NCI-H2227 (cell line): ENCODE measurements around the gene SMAD6.
A peak's percentile ranks its signal among the peaks of the same experiment; 100 is the strongest.

Source experiments
- DNase-seq: peaks from one replicate; lab custom pipeline; 2025; ENCODE audit not compliant: unreplicated experiment; lab: John Stamatoyannopoulos, UW

The SMAD6 gene

GRCh38 chr15:66702035-66702786, at the start of gene SMAD6:
Gene SMAD6, plus strand, starts transcription at chr15:66702236. Its CDS starts 1,023 bp downstream, at chr15:66703259.
- DNase-seq: peak; percentile 90

GRCh38 chr15:66652806-66653205, 49.2 kb upstream of the SMAD6 start:
- no peak for DNase-seq

- no peak for DNase-seq
These were observed 48.6 kb upstream of the SMAD6 start for GRCh38 chr15:66653398-66653797.

GRCh38 chr15:66653852-66654251, 48.2 kb upstream of the SMAD6 start:
- no peak for DNase-seq

GRCh38 chr15:66654361-66654738, 47.7 kb upstream of the SMAD6 start:
- DNase-seq: no peak

- DNase-seq: no peak
These were observed 47.2 kb upstream of the SMAD6 start for GRCh38 chr15:66654739-66655375.

- no peak for DNase-seq
These were observed 46.5 kb upstream of the SMAD6 start for GRCh38 chr15:66655511-66655910.

GRCh38 chr15:66655997-66656396, 46.0 kb upstream of the SMAD6 start:
- no peak for DNase-seq

GRCh38 chr15:66657185-66658020, 44.6 kb upstream of the SMAD6 start:
- peak; percentile 7 for DNase-seq

GRCh38 chr15:66658044-66658443, 44.0 kb upstream of the SMAD6 start:
- DNase-seq: no peak

- no peak for DNase-seq
These were observed 43.2 kb upstream of the SMAD6 start for GRCh38 chr15:66658855-66659254.

- no peak for DNase-seq
These were observed 42.7 kb upstream of the SMAD6 start for GRCh38 chr15:66659384-66659783.

- DNase-seq: no peak
These were observed 40.5 kb upstream of the SMAD6 start for GRCh38 chr15:66661432-66662096.

- no peak for DNase-seq
These were observed 39.5 kb upstream of the SMAD6 start for GRCh38 chr15:66662522-66662921.

GRCh38 chr15:66663664-66664063, 38.4 kb upstream of the SMAD6 start:
- DNase-seq: no peak

GRCh38 chr15:66670175-66670574, 31.9 kb upstream of the SMAD6 start:
- no peak for DNase-seq

- no peak for DNase-seq
These were observed 31.1 kb upstream of the SMAD6 start for GRCh38 chr15:66670762-66671580.

GRCh38 chr15:66672867-66673266, 29.2 kb upstream of the SMAD6 start:
- DNase-seq: no peak

GRCh38 chr15:66673410-66674322, 28.4 kb upstream of the SMAD6 start:
- DNase-seq: no peak
